ENCODE results near the gene PIGR. TPM values are rescaled to one million over a fixed set of nuclear protein-coding genes. Genes with fewer than 3 reads are reported as not detected.
A peak's percentile ranks its signal among the peaks of the same experiment; 100 is the strongest.

Gene PIGR
- total RNA-seq, 1 donor from 2014 or later, result 813 TPM

GRCh38 chr1:206895325-206895724 lies 50.9 kb downstream of the PIGR start:
- no peak for TF ChIP-seq CTCF (IDR thresholded peaks at IDR 0.05)

GRCh38 chr1:206893380-206893779 lies 52.9 kb downstream of the PIGR start:
- H3K36me3 ChIP-seq, result no peaks in the 10 kb centered on the region
- H3K27me3 ChIP-seq (ENCODE audit: low read depth), result no peaks in the 10 kb centered on the region
- H3K9me3 ChIP-seq, result no peaks in the 10 kb centered on the region
- no peak overlapping the region for H3K4me3 ChIP-seq
- H3K4me1 ChIP-seq, result peaks cover 37% of the 10 kb centered on the region
- H3K27ac ChIP-seq, result no peak overlapping the region
- ATAC-seq (no peak), DNase-seq (no peak)
- intact Hi-C loops (cut with DNase I), result no loop called here
- TF ChIP-seq CTCF (IDR thresholded peaks at IDR 0.05), result no peak

More at GRCh38 chr1:206895325-206895724, 50.9 kb downstream of the PIGR start:
- Histone ChIP-seq H3K9me3 (no peaks in the 10 kb centered on the region), H3K4me1 (peaks cover 37% of the 10 kb centered on the region), H3K4me3 (no peak overlapping the region), H3K27ac (peak overlapping the region; percentile 6), H3K27me3 (ENCODE audit: low read depth) (no peaks in the 10 kb centered on the region), H3K36me3 (no peaks in the 10 kb centered on the region)
- intact Hi-C loops (cut with DNase I), result no loop called here
- no peak for DNase-seq
- ATAC-seq, result peak in 1 of 2 donors; percentile 5

GRCh38 chr1:206892351-206892984 lies 53.8 kb downstream of the PIGR start:
- Histone ChIP-seq H3K36me3 (no peaks in the 10 kb centered on the region), H3K4me1 (peaks cover 37% of the 10 kb centered on the region), H3K9me3 (no peaks in the 10 kb centered on the region), H3K27ac (no peak overlapping the region), H3K4me3 (no peak overlapping the region), H3K27me3 (ENCODE audit: low read depth) (no peaks in the 10 kb centered on the region)
- DNase-seq (no peak), ATAC-seq (no peak)
- no peak for TF ChIP-seq CTCF (IDR thresholded peaks at IDR 0.05)
- intact Hi-C loops (cut with DNase I), result no loop called here

- Histone ChIP-seq H3K36me3 (no peaks in the 10 kb centered on the region), H3K4me3 (no peak overlapping the region), H3K4me1 (peaks cover 34% of the 10 kb centered on the region), H3K27ac (no peak overlapping the region), H3K27me3 (ENCODE audit: low read depth) (no peaks in the 10 kb centered on the region), H3K9me3 (no peaks in the 10 kb centered on the region)
- DNase-seq (no peak), ATAC-seq (no peak)
- intact Hi-C loops (cut with DNase I), result no loop called here
- no peak for TF ChIP-seq CTCF (IDR thresholded peaks at IDR 0.05)
Measured at GRCh38 chr1:206891412-206891811, 54.9 kb downstream of the PIGR start.

- no peak for TF ChIP-seq CTCF (IDR thresholded peaks at IDR 0.05)
- Histone ChIP-seq H3K36me3 (no peaks in the 10 kb centered on the region), H3K9me3 (no peaks in the 10 kb centered on the region), H3K27me3 (ENCODE audit: low read depth) (no peaks in the 10 kb centered on the region), H3K27ac (no peak overlapping the region), H3K4me3 (no peak overlapping the region), H3K4me1 (peaks cover 24% of the 10 kb centered on the region)
- ATAC-seq (peak; percentile 49 to 60), DNase-seq (no peak)
- intact Hi-C loops (cut with DNase I), result no loop called here
Measured at GRCh38 chr1:206890125-206891060, 55.9 kb downstream of the PIGR start.

Measured in lower lobe of right lung (tissue), 2 donors.